Muscle layer of colon (tissue), 2 donors: ENCODE data around the gene TMEM17.

ENCODE experiments used
- H3K27ac ChIP-seq: one replicate; pipeline ENCODE4 v1.7.0; 2013; ENCODE audit warnings: low read depth, mild to moderate bottlenecking, low read length, moderate library complexity
- H3K27me3 ChIP-seq, 2 donors: one replicate each; pipeline ENCODE4 v1.7.0; 2013; ENCODE audit warnings: low read length in 2 of 2, mild to moderate bottlenecking in 2 of 2; ENCODE audit not compliant: insufficient read depth in 2 of 2, control insufficient read depth in 1 of 2
- H3K36me3 ChIP-seq: one replicate; pipeline ENCODE4 v1.7.0; 2013; ENCODE audit warnings: mild to moderate bottlenecking, low read length; ENCODE audit not compliant: insufficient read depth
- H3K4me1 ChIP-seq: one replicate; pipeline ENCODE4 v1.7.0; 2013; ENCODE audit warnings: mild to moderate bottlenecking, low read length; ENCODE audit not compliant: insufficient read depth
- H3K4me3 ChIP-seq, 2 donors: one replicate each; pipeline ENCODE4 v1.7.0; 2013; ENCODE audit warnings: low read length in 2 of 2, low read depth in 1 of 2, mild to moderate bottlenecking in 1 of 2, moderate library complexity in 1 of 2
- H3K9ac ChIP-seq: one replicate; pipeline ENCODE4 v1.7.0; 2013; ENCODE audit warnings: low read length
- H3K9me3 ChIP-seq: one replicate; pipeline ENCODE4 v1.7.0; 2013; ENCODE audit warnings: mild to moderate bottlenecking, low read length
- donor health status: abdominal sarcoma.
- donor health status: Adenocarcinoma of cecum.

The TMEM17 gene

GRCh38 chr2:62504657-62505056 lies 1.3 kb downstream of the TMEM17 start:
- no peaks in the 10 kb centered on the region for H3K36me3 ChIP-seq
- H3K4me3 ChIP-seq, result no peak overlapping the region
- H3K9me3 ChIP-seq, result no peaks in the 10 kb centered on the region
- peaks cover 6% of the 10 kb centered on the region for H3K4me1 ChIP-seq
- peak overlapping the region; percentile 21 for H3K27ac ChIP-seq
- no peaks in the 10 kb centered on the region for H3K27me3 ChIP-seq
- no peak overlapping the region for H3K9ac ChIP-seq

GRCh38 chr2:62501794-62502500 lies 4.0 kb downstream of the TMEM17 start:
- Histone ChIP-seq H3K4me3 (no peak overlapping the region), H3K9ac (no peak overlapping the region), H3K9me3 (no peaks in the 10 kb centered on the region), H3K27ac (no peak overlapping the region), H3K27me3 (no peaks in the 10 kb centered on the region), H3K4me1 (peaks cover 6% of the 10 kb centered on the region), H3K36me3 (no peaks in the 10 kb centered on the region)

- no peaks in the 10 kb centered on the region for H3K36me3 ChIP-seq
- no peaks in the 10 kb centered on the region for H3K27me3 ChIP-seq
- no peak overlapping the region for H3K9ac ChIP-seq
- no peak overlapping the region for H3K4me3 ChIP-seq
- peaks cover 6% of the 10 kb centered on the region for H3K4me1 ChIP-seq
- H3K9me3 ChIP-seq, result no peaks in the 10 kb centered on the region
- H3K27ac ChIP-seq, result no peak overlapping the region
These were observed 4.9 kb downstream of the TMEM17 start for GRCh38 chr2:62501069-62501468.

- H3K27me3 ChIP-seq, result no peaks in the 10 kb centered on the region
- no peaks in the 10 kb centered on the region for H3K36me3 ChIP-seq
- no peak overlapping the region for H3K4me3 ChIP-seq
- H3K9ac ChIP-seq, result no peak overlapping the region
- no peaks in the 10 kb centered on the region for H3K9me3 ChIP-seq
- no peak overlapping the region for H3K27ac ChIP-seq
- no peaks in the 10 kb centered on the region for H3K4me1 ChIP-seq
These were observed 6.5 kb downstream of the TMEM17 start for GRCh38 chr2:62499430-62500060.

GRCh38 chr2:62498739-62499138 lies 7.3 kb downstream of the TMEM17 start:
- H3K27ac ChIP-seq, result no peak overlapping the region
- H3K9me3 ChIP-seq, result no peaks in the 10 kb centered on the region
- H3K27me3 ChIP-seq, result no peaks in the 10 kb centered on the region
- no peaks in the 10 kb centered on the region for H3K4me1 ChIP-seq
- no peaks in the 10 kb centered on the region for H3K36me3 ChIP-seq
- no peak overlapping the region for H3K4me3 ChIP-seq
- no peak overlapping the region for H3K9ac ChIP-seq

GRCh38 chr2:62495761-62496160 lies 10.2 kb downstream of the TMEM17 start:
- no peaks in the 10 kb centered on the region for H3K27me3 ChIP-seq
- H3K4me1 ChIP-seq, result no peaks in the 10 kb centered on the region
- no peaks in the 10 kb centered on the region for H3K36me3 ChIP-seq
- H3K4me3 ChIP-seq, result no peak overlapping the region
- H3K9me3 ChIP-seq, result no peaks in the 10 kb centered on the region
- H3K27ac ChIP-seq, result no peak overlapping the region
- no peak overlapping the region for H3K9ac ChIP-seq

GRCh38 chr2:62492048-62492447 lies 13.9 kb downstream of the TMEM17 start:
- Histone ChIP-seq H3K4me1 (peaks cover under 1% of the 10 kb centered on the region), H3K36me3 (no peaks in the 10 kb centered on the region), H3K4me3 (no peak overlapping the region), H3K9ac (no peak overlapping the region), H3K27me3 (no peaks in the 10 kb centered on the region), H3K9me3 (no peaks in the 10 kb centered on the region), H3K27ac (no peak overlapping the region)

GRCh38 chr2:62489702-62490101 lies 16.3 kb downstream of the TMEM17 start:
- Histone ChIP-seq H3K9ac (no peak overlapping the region), H3K36me3 (no peaks in the 10 kb centered on the region), H3K27ac (no peak overlapping the region), H3K4me3 (no peak overlapping the region), H3K27me3 (no peaks in the 10 kb centered on the region), H3K4me1 (peaks cover 18% of the 10 kb centered on the region), H3K9me3 (no peaks in the 10 kb centered on the region)

GRCh38 chr2:62489162-62489561 lies 16.8 kb downstream of the TMEM17 start:
- Histone ChIP-seq H3K27ac (no peak overlapping the region), H3K4me1 (peaks cover 18% of the 10 kb centered on the region), H3K4me3 (no peak overlapping the region), H3K27me3 (no peaks in the 10 kb centered on the region), H3K9ac (no peak overlapping the region), H3K9me3 (no peaks in the 10 kb centered on the region), H3K36me3 (no peaks in the 10 kb centered on the region)

GRCh38 chr2:62486439-62486765 lies 19.6 kb downstream of the TMEM17 start:
- peaks cover 18% of the 10 kb centered on the region for H3K4me1 ChIP-seq
- H3K27ac ChIP-seq, result no peak overlapping the region
- H3K36me3 ChIP-seq, result no peaks in the 10 kb centered on the region
- no peak overlapping the region for H3K9ac ChIP-seq
- no peaks in the 10 kb centered on the region for H3K27me3 ChIP-seq
- H3K4me3 ChIP-seq, result no peak overlapping the region
- no peaks in the 10 kb centered on the region for H3K9me3 ChIP-seq

GRCh38 chr2:62485761-62486438 lies 20.1 kb downstream of the TMEM17 start:
- H3K9me3 ChIP-seq, result no peaks in the 10 kb centered on the region
- H3K27ac ChIP-seq, result peak overlapping the region; percentile 31
- no peaks in the 10 kb centered on the region for H3K36me3 ChIP-seq
- H3K4me3 ChIP-seq, result no peak overlapping the region
- peaks cover 18% of the 10 kb centered on the region for H3K4me1 ChIP-seq
- H3K27me3 ChIP-seq, result no peaks in the 10 kb centered on the region
- no peak overlapping the region for H3K9ac ChIP-seq
